Stimulated activated CD8-positive, alpha-beta memory T cell treated with anti-CD3 and anti-CD28 coated beads, Interleukin-4, amount 100 ng/mL, for 4 hours (primary cell): ENCODE data around the gene TRERF1.

Experiments used
- DNase-seq, 2 donors: peaks; one replicate each; pipeline ENCODE4 v3.0.0-alpha.2; 2020; ENCODE audit warnings: low read depth in 2 of 2, low spot score in 1 of 2

The TRERF1 gene

DNA sequence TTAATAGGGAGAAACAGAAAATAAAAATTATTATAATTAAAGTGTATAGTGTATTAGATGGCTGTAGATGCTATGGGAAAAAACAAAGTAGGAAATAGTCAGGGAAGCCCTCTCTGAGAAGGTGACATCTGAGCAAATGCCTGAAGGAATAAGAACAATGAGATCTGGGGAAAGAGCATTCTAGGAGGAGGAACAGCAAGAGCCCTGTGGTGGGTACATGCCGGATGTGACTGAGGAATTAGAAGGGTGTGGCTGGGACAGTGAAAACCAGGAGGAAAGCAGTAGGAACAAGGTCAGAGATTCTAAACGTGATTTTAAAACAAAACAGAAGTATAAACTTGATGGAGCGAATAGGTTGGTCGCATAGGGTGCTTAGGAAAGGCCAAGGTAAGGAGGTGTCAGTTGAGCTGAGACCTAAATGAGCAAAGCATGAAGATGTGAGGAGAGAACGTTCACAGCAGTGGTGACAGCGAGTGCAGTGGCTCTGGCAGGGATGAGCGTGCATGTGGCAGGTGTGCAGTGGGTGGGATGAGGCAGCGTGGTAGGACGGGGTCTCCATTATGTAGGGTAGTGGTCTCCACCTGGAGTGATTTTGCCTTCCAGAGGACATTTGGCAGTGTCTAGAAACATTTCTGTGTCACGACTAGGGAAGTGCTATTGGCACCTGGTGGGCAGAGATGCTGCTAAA lies 137.0 kb downstream of the TRERF1 start:
- DNase-seq, result no peak

GRCh38 chr6:42313941-42314570 lies 137.7 kb downstream of the TRERF1 start:
- DNase-seq, result no peak

GRCh38 chr6:42313038-42313437 lies 138.7 kb downstream of the TRERF1 start:
- DNase-seq, result no peak

DNA sequence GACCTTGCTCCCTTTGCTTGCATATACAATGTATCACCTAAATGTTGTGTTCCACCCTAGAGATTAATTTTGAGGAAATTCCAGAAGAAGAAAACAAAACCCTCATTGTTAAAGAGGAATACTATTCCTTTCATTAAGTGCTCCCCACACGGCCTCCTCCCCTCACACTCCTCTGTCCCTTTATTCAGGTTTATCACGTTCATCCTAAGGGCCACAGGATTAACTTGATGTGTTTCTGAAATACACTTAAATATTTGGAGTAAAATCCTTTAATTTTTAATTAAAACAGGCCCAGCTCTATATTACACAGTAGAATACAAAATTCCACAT lies 144.6 kb downstream of the TRERF1 start:
- DNase-seq, result no peak

- no peak for DNase-seq
Measured at GRCh38 chr6:42306439-42307140, 145.1 kb downstream of the TRERF1 start.

GRCh38 chr6:42304053-42304712 lies 147.5 kb downstream of the TRERF1 start:
- no peak for DNase-seq

DNA sequence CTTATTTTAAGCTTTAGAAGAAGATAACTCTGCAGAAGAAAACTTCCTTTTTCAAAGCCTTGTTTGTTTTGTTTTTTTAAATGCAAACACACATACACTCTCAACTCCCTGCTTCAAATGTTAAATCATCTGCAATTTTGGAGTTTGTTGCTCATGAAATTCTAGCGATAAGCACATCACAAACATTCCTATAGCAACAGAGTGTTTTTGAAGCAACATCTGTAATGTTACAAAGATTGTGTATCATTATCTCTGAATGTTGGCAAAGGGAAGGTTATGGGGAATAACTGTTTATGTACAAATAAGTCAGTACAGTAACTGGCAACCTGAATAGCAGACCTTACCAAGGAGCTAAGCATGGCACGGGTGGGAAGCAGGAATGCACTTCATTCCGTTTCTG lies 149.3 kb downstream of the TRERF1 start:
- no peak for DNase-seq

DNA sequence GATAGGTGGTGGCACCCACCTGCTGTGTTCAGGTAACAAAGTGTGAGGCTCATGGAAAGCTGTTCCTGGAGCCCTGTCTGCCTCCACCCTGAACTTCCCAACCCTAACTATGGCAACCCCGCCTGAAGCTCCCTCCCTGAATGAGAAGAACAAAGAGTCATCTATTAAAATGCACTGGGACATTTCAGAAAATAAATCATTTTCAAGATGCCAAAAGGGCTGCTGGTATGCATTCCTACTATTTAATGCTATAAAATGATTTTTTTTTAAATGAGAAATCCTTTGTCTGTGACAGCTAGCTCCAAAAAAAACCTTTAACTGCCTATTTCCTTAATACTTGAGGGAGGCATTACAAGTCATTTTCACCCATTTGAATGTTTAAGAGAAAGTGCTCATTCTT lies 149.7 kb downstream of the TRERF1 start:
- DNase-seq, result no peak

DNA sequence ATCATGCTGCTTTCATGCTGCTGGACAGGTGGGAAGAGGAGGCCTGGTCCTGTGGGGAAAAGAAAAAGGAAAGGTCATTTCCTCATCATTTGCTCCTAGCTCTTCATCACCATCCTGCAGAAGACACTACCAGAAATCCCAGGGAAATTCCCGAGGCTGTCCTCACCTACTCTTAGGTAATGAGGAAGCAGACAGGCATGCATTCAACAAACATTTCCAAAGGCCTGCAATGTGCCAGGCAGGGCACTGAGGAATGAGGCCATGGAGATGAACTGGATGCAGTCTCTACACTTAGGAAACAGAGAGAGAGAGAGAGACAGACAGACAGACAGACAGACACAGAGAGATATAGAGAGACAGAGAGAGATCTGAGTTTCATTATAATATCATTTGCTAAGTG lies 151.0 kb downstream of the TRERF1 start:
- no peak for DNase-seq

GRCh38 chr6:42300185-42300584 lies 151.5 kb downstream of the TRERF1 start:
- DNase-seq, result no peak

- DNase-seq, result no peak
Measured at GRCh38 chr6:42297661-42298060, 154.1 kb downstream of the TRERF1 start.

DNA sequence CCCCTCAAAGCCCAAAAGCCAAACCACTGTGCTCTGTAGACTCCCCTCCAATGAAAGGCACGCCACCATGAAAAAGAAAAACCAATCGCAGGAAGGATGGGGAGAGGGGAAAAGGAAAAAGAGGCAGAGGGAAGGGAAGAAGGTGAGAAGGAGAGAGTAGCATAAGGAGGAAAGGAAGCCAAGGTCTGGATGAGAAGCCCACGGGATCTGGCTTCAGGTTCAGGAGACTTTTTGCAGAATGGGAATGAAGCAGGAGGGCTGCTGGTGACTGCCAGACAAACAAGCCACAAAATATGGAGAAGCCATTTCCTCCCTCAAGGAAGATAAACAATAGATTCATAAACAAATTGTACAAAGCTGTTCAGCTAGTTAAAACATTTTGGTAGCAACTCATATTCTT lies 155.1 kb downstream of the TRERF1 start:
- no peak for DNase-seq

DNA sequence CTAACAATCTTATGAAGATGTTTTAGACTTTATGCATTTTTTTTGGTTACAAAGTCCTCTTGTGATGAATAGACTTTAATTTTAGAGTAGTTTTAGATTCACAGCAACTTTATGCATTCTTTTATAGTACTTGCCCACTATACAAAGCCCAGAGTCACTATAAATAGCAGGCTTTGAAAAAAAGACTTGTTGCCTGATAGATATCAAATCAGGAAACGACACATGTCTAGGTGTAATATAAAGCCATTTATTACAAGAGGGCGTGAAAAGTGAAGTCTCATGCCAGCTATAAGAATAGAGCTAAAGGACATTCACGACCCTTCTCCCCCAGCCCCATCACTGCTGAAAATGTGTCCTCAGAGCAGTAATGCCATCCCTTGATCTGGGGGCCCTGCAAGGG lies 156.0 kb downstream of the TRERF1 start:
- no peak for DNase-seq

GRCh38 chr6:42295181-42295580 lies 156.5 kb downstream of the TRERF1 start:
- no peak for DNase-seq

- no peak for DNase-seq
Measured at GRCh38 chr6:42294759-42295158, 157.0 kb downstream of the TRERF1 start.

DNA sequence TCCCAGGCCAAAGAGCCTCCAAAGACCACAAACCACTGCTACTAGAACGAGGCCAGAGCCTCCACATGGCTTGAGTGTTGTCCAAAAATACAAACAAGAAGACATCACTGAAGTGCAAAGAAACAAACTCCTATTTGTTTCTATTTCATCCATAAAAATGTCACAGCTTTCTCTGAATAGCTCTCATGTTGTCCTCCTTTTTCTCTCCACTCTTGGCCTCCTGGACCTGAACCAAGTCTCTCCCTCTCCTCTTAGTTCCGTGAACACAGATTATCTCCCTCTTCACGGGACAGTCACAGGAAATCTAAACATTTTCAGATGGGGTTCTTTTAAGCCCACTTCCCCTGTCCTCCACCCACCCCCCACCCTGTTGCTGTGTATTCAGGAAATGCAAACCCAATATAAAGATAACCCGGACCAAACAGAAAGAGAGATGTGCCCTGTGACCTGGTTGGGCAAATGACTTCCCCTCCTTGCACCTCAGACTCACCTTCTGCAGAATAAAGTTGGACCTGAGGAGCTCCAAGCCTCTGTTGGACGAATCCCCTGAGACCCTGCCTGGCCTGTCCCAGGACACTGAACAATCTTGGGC lies 158.2 kb downstream of the TRERF1 start:
- no peak for DNase-seq

DNA sequence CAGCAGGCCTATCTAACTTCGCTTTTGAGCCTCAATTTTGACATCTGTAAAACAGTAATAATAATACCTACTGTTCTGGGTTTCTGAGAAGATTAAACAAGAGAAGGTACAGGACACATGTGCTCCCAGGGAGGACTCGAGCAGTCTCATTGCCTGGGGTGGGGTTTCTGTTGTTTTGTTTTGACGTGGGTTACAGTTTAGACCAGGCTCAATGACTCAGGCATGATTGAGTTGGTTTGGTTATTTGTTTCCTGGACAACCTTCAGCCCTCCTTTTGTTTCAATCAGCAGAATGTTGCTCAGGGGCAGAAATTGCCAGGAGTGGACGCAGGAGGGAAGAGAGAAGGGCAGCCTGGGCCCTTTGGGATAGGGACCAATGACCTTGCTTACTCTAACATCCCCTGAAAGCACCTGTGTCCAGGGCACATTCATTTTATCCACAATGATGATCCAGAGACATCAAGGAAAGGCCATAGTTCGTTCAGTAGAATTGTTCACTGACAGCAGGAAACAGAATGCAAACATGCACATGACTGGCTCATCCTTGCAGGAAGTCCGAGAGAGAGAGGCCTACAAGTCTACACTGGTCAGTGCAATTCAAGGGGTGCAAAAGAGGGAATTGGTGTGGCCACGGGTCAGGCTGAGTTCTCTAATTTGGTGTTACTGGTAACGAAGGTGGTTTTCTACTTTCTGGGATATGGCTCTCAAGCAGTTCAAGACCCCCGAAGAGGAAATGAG lies 159.6 kb downstream of the TRERF1 start:
- DNase-seq, result no peak

DNA sequence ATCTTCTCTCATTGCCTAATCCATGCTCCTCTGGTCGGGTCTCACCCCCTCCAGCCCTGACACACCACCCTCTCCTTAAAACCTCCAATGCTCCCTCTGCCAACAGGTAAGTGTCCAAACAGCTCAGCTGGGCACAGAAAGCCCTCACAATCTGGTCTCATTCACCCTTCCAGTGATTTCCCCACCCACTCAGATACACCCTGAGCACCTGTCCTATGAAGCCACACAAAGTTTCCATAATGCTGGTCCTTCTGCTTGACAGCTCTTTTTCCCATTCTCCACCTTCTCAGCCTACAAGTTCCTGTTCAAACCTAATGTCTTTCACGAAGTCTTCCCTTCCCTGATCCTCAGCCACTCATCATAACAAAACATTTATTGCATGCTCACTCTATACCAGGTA lies 164.0 kb downstream of the TRERF1 start:
- DNase-seq, result no peak

- DNase-seq, result no peak
Measured at GRCh38 chr6:42281570-42281969, 170.2 kb downstream of the TRERF1 start.

- DNase-seq, result no peak
Measured at GRCh38 chr6:42280966-42281533, 170.7 kb downstream of the TRERF1 start.
